H9 (cell line): ENCODE measurements around the gene TTLL3. TPM values are rescaled to one million over a fixed set of nuclear protein-coding genes. Genes with fewer than 3 reads are reported as not detected.
"Not testable (repeated sequence)": the region's sequence is repeated elsewhere in the genome, so short reads cannot be mapped to it uniquely, and the experiment has no call there.

Experiments used
- DNase-seq: peaks from one replicate; pipeline ENCODE4 v3.0.0-alpha.2; 2017
- H2AFZ ChIP-seq: one replicate; pipeline ENCODE4 v1.6.1; 2013; ENCODE audit warnings: mild to moderate bottlenecking, low read length, control low read depth, moderate library complexity
- H2AK5ac ChIP-seq: 2 replicates; pipeline ENCODE4 v1.6.1; 2013; ENCODE audit warnings: low read length, control low read depth, mixed read lengths; ENCODE audit not compliant: insufficient read length
- H2BK120ac ChIP-seq: one replicate; pipeline ENCODE4 v1.6.1; 2013; ENCODE audit warnings: low read depth, mild to moderate bottlenecking, low read length, control low read depth, inconsistent platforms; ENCODE audit not compliant: poor library complexity, severe bottlenecking
- H2BK12ac ChIP-seq: 2 replicates; pipeline ENCODE4 v1.6.1; 2013; ENCODE audit warnings: low read length, control low read depth, mixed read lengths, low read depth; ENCODE audit not compliant: insufficient read length
- H2BK15ac ChIP-seq: 2 replicates; pipeline ENCODE4 v1.6.1; 2013; ENCODE audit warnings: low read depth, low read length, control low read depth
- H2BK20ac ChIP-seq: one replicate; pipeline ENCODE4 v1.6.1; 2013; ENCODE audit warnings: low read depth, mild to moderate bottlenecking, low read length, control low read depth, inconsistent platforms; ENCODE audit not compliant: poor library complexity, severe bottlenecking
- H2BK5ac ChIP-seq: 2 replicates; pipeline ENCODE4 v1.6.1; 2013; ENCODE audit warnings: low read length, control low read depth, mixed read lengths; ENCODE audit not compliant: insufficient read length
- H3K14ac ChIP-seq: 2 replicates; pipeline ENCODE4 v1.6.1; 2013; ENCODE audit warnings: low read length, control low read depth; ENCODE audit not compliant: insufficient read depth
- H3K18ac ChIP-seq: 2 replicates; pipeline ENCODE4 v1.6.1; 2013; ENCODE audit warnings: low read depth, mild to moderate bottlenecking, mixed read lengths, low read length, control low read depth; ENCODE audit not compliant: insufficient read length
- H3K23ac ChIP-seq: 2 replicates; pipeline ENCODE4 v1.6.1; 2013; ENCODE audit warnings: low read length, control low read depth, mixed read lengths, low read depth; ENCODE audit not compliant: insufficient read length
- H3K23me2 ChIP-seq: 2 replicates; pipeline ENCODE4 v1.6.1; 2013; ENCODE audit warnings: low read depth, mild to moderate bottlenecking, mixed read lengths, low read length, control low read depth; ENCODE audit not compliant: insufficient read length, poor library complexity, severe bottlenecking
- H3K27ac ChIP-seq: 2 replicates; pipeline ENCODE4 v1.5.1; 2013; ENCODE audit warnings: low read length, control low read depth, mixed read lengths, low read depth; ENCODE audit not compliant: insufficient read length
- H3K27me3 ChIP-seq: 2 replicates; pipeline ENCODE4 v1.6.1; 2013; ENCODE audit warnings: low read length, control low read depth, inconsistent platforms; ENCODE audit not compliant: insufficient read depth
- H3K4ac ChIP-seq: 2 replicates; pipeline ENCODE4 v1.6.1; 2013; ENCODE audit warnings: low read depth, mild to moderate bottlenecking, control low read depth, inconsistent platforms, low read length, moderate library complexity
- H3K4me1 ChIP-seq: 2 replicates; pipeline ENCODE4 v1.6.1; 2013; ENCODE audit warnings: low read length, control low read depth, inconsistent platforms; ENCODE audit not compliant: insufficient read depth
- H3K4me2 ChIP-seq: 2 replicates; pipeline ENCODE4 v1.6.1; 2013; ENCODE audit warnings: low read length, control low read depth, mixed read lengths; ENCODE audit not compliant: insufficient read length, insufficient read depth
- H3K56ac ChIP-seq: 2 replicates; pipeline ENCODE4 v1.6.1; 2013; ENCODE audit warnings: low read depth, mild to moderate bottlenecking, mixed read lengths, low read length, control low read depth; ENCODE audit not compliant: insufficient read length
- H3K79me1 ChIP-seq: 2 replicates; pipeline ENCODE4 v1.6.1; 2013; ENCODE audit warnings: low read depth, mild to moderate bottlenecking, moderate library complexity, low read length, control low read depth, inconsistent platforms; ENCODE audit not compliant: insufficient read depth, poor library complexity, severe bottlenecking
- H3K79me2 ChIP-seq: 2 replicates; pipeline ENCODE4 v1.6.1; 2013; ENCODE audit warnings: low read length, control low read depth, inconsistent platforms; ENCODE audit not compliant: insufficient read depth
- H3K9ac ChIP-seq: 2 replicates; pipeline ENCODE4 v1.6.1; 2013; ENCODE audit warnings: low read length, control low read depth, mixed read lengths; ENCODE audit not compliant: insufficient read length; ENCODE audit errors: extremely low read depth
- H3K9me3 ChIP-seq: one replicate; pipeline ENCODE4 v1.6.1; 2013; ENCODE audit warnings: low read depth, low read length, inconsistent platforms; ENCODE audit not compliant: control insufficient read depth
- H3T11ph ChIP-seq: one replicate; pipeline ENCODE4 v1.6.1; 2013; ENCODE audit warnings: mild to moderate bottlenecking, low read length, control low read depth, inconsistent platforms
- H4K20me1 ChIP-seq: one replicate; pipeline ENCODE4 v1.6.1; 2013; ENCODE audit not compliant: control insufficient read depth, insufficient read length, insufficient read depth
- H4K5ac ChIP-seq: 2 replicates; pipeline ENCODE4 v1.6.1; 2013; ENCODE audit warnings: low read depth, mild to moderate bottlenecking, mixed read lengths, low read length, control low read depth; ENCODE audit not compliant: insufficient read length
- H4K8ac ChIP-seq: replicated peaks from 2 replicates; pipeline ENCODE4 v1.6.1; 2013; ENCODE audit warnings: low read length, control low read depth, mixed read lengths, low read depth; ENCODE audit not compliant: insufficient read length
- H4K91ac ChIP-seq: 2 replicates; pipeline ENCODE4 v1.6.1; 2013; ENCODE audit warnings: low read depth, mild to moderate bottlenecking, moderate library complexity, mixed read lengths, low read length, control low read depth; ENCODE audit not compliant: insufficient read length
- H3K27ac Mint-ChIP-seq, 3 experiments: 2 replicates in 2 of 3; 3 replicates in 1 of 3; pipeline ENCODE4 v1.8.0; 2020 to 2021; ENCODE audit warnings: mixed read lengths in 3 of 3, mild to moderate bottlenecking in 1 of 3, moderate library complexity in 1 of 3
- H3K27me3 Mint-ChIP-seq: 2 replicates; pipeline ENCODE4 v1.8.0; 2021; ENCODE audit warnings: low read depth, mild to moderate bottlenecking, moderate library complexity, mixed read lengths
- H3K36me3 Mint-ChIP-seq, 3 experiments: 2 replicates in 2 of 3; 3 replicates in 1 of 3; pipeline ENCODE4 v1.8.0; 2020 to 2021; ENCODE audit warnings: low read depth in 3 of 3, mixed read lengths in 3 of 3; ENCODE audit not compliant: insufficient read depth in 1 of 3
- H3K4me1 Mint-ChIP-seq, 2 experiments: 2 replicates each; pipeline ENCODE4 v1.8.0; 2020; ENCODE audit warnings: mixed read lengths in 2 of 2
- H3K4me3 Mint-ChIP-seq, 2 experiments: 2 replicates in 1 of 2; 3 replicates in 1 of 2; pipeline ENCODE4 v1.8.0; 2020 to 2021; ENCODE audit warnings: mild to moderate bottlenecking in 2 of 2, mixed read lengths in 2 of 2, moderate library complexity in 1 of 2
- H3K9me3 Mint-ChIP-seq, 2 experiments: 2 replicates in 1 of 2; 3 replicates in 1 of 2; pipeline ENCODE4 v1.8.0; 2020; ENCODE audit warnings: mild to moderate bottlenecking in 2 of 2, mixed read lengths in 2 of 2, moderate library complexity in 1 of 2
- CTCF ChIP-seq: fragments of 200-600 bp; sonication (generic); conservative IDR thresholded peaks from 3 replicates; pipeline ENCODE4 v1.8.0; 2021; ENCODE audit warnings: antibody characterized with exemption, mild to moderate bottlenecking
- WGBS: extraction: QIAGEN DNeasy Blood & Tissue Kit; methylation state at CpG from one replicate; pipeline ENCODE4 v1.1.7; 2013; ENCODE audit warnings: missing lambda C conversion rate, low lambda C conversion rate, mixed read lengths; ENCODE audit not compliant: insufficient read length; ENCODE audit errors: extremely low coverage; 5-methylcytosine and 5-hydroxymethylcytosine counted together
- total RNA-seq: library from RNA; stranded (reverse); gene quantifications from 2 replicates; pipeline ENCODE4 v1.2.1, GENCODE V29; 2021

Gene TTLL3
- total RNA-seq, 1 experiment from 2014 or later = 14.4 TPM

- Histone ChIP-seq H3T11ph (no peak overlapping the region), H4K91ac (no peak overlapping the region), H2BK15ac (no peak overlapping the region), H3K9me3 (no peaks in the 10 kb centered on the region), H4K5ac (no peak overlapping the region), H3K79me1 (no peaks in the 10 kb centered on the region), H3K4ac (no peak overlapping the region), H3K4me1 (no peaks in the 10 kb centered on the region), H3K9ac (no peak overlapping the region), H4K8ac (no peak overlapping the region), H3K27ac (no peak overlapping the region), H3K23me2 (no peaks in the 10 kb centered on the region), H3K79me2 (no peaks in the 10 kb centered on the region), H4K20me1 (no peaks in the 10 kb centered on the region), H2AK5ac (no peak overlapping the region), H2BK12ac (no peak overlapping the region), H3K4me2 (no peak overlapping the region), H3K56ac (no peak overlapping the region), H3K14ac (no peak overlapping the region), H2AFZ (no peak overlapping the region), H2BK120ac (no peak overlapping the region), H3K23ac (no peak overlapping the region), H3K18ac (no peak overlapping the region), H3K27me3 (no peaks in the 10 kb centered on the region), H2BK5ac (no peak overlapping the region), H2BK20ac (no peak overlapping the region)
- Mint-ChIP-seq H3K4me3 (no peak overlapping the region), H3K27ac (no peak overlapping the region), H3K27me3 (peaks cover 7% of the 10 kb centered on the region), H3K4me1 (no peaks in the 10 kb centered on the region), H3K9me3 (no peaks in the 10 kb centered on the region), H3K36me3 (no peaks in the 10 kb centered on the region)
- no CpG with 5 or more reads among the region's 1 CpG for WGBS
- no peak for TF ChIP-seq CTCF
- DNase-seq = no peak
These were observed 60.9 kb downstream of the TTLL3 start for GRCh38 chr3:9870978-9871377.

GRCh38 chr3:9872067-9872466, 62.0 kb downstream of the TTLL3 start:
- not testable (repeated sequence) for H3K9me3 Mint-ChIP-seq, H3K27ac ChIP-seq, H3K56ac ChIP-seq, H4K91ac ChIP-seq, H4K5ac ChIP-seq, H3K4ac ChIP-seq, H3K27me3 Mint-ChIP-seq, H3K4me2 ChIP-seq, H3K18ac ChIP-seq, H3K9me3 ChIP-seq, H2AK5ac ChIP-seq, H3K4me1 Mint-ChIP-seq, H3K4me1 ChIP-seq, H4K20me1 ChIP-seq, H3K27me3 ChIP-seq, H3K23me2 ChIP-seq, H2BK120ac ChIP-seq, H2BK15ac ChIP-seq, DNase-seq, H4K8ac ChIP-seq, H3T11ph ChIP-seq, H3K79me2 ChIP-seq, H3K23ac ChIP-seq, H3K79me1 ChIP-seq, H3K4me3 Mint-ChIP-seq, H3K27ac Mint-ChIP-seq, H3K36me3 Mint-ChIP-seq, H3K14ac ChIP-seq, H2BK5ac ChIP-seq, H2BK20ac ChIP-seq, H2BK12ac ChIP-seq, H3K9ac ChIP-seq, H2AFZ ChIP-seq
- WGBS = no CpG with 5 or more reads among the region's 5 CpGs
